ENCODE data around the gene GOLGA3.
A peak's percentile ranks its signal among the peaks of the same experiment; 100 is the strongest.

The GOLGA3 gene

GRCh38 chr12:132766380-132767085 lies 62.1 kb downstream of the GOLGA3 start:
- DNase-seq (ENCODE audit: low read depth): no peak
- H3K4me3 ChIP-seq (ENCODE audit: low read depth, low read length): no peak overlapping the region
- TF ChIP-seq CTCF (IDR thresholded peaks at IDR 0.05; ENCODE audit: low read depth, low read length): no peak
- no peak for TF ChIP-seq MYC (IDR thresholded peaks at IDR 0.05; ENCODE audit: low read depth, low read length)
- TF ChIP-seq POLR2A (IDR thresholded peaks at IDR 0.05; ENCODE audit: extremely low read depth, insufficient read length): no peak
- no peak for TF ChIP-seq MAX (IDR thresholded peaks at IDR 0.05; ENCODE audit: low read depth, low read length)

GRCh38 chr12:132765361-132765760 lies 63.3 kb downstream of the GOLGA3 start:
- no peak overlapping the region for H3K4me3 ChIP-seq (ENCODE audit: low read depth, low read length)
- TF ChIP-seq CTCF (IDR thresholded peaks at IDR 0.05; ENCODE audit: low read depth, low read length) (no peak), MYC (IDR thresholded peaks at IDR 0.05; ENCODE audit: low read depth, low read length) (no peak), POLR2A (IDR thresholded peaks at IDR 0.05; ENCODE audit: extremely low read depth, insufficient read length) (no peak)
- DNase-seq (ENCODE audit: low read depth): no peak

- H3K4me3 ChIP-seq (ENCODE audit: low read depth, low read length): no peak overlapping the region
- TF ChIP-seq MYC (IDR thresholded peaks at IDR 0.05; ENCODE audit: low read depth, low read length) (no peak), POLR2A (IDR thresholded peaks at IDR 0.05; ENCODE audit: extremely low read depth, insufficient read length) (no peak), MAX (IDR thresholded peaks at IDR 0.05; ENCODE audit: low read depth, low read length) (no peak), CTCF (IDR thresholded peaks at IDR 0.05; ENCODE audit: low read depth, low read length) (no peak)
- DNase-seq (ENCODE audit: low read depth): no peak
Measured at GRCh38 chr12:132764231-132764630, 64.4 kb downstream of the GOLGA3 start.

GRCh38 chr12:132761921-132762583 lies 66.6 kb downstream of the GOLGA3 start:
- H3K4me3 ChIP-seq (ENCODE audit: low read depth, low read length): peak overlapping the region; percentile 60
- peak; percentile 22 for TF ChIP-seq CTCF (IDR thresholded peaks at IDR 0.05; ENCODE audit: low read depth, low read length)
- TF ChIP-seq POLR2A (IDR thresholded peaks at IDR 0.05; ENCODE audit: extremely low read depth, insufficient read length): peak; percentile 67
- peak; percentile 34; the same call in 1 of the 2 replicates for TF ChIP-seq MAX (IDR thresholded peaks at IDR 0.05; ENCODE audit: low read depth, low read length)
- TF ChIP-seq MYC (IDR thresholded peaks at IDR 0.05; ENCODE audit: low read depth, low read length): peak; percentile 64; the same call in 1 of the 2 replicates
- DNase-seq (ENCODE audit: low read depth): peak; percentile 98

- H3K4me3 ChIP-seq (ENCODE audit: low read depth, low read length): peak within 1 kb of the TSS; percentile 100
- TF ChIP-seq CTCF (IDR thresholded peaks at IDR 0.05; ENCODE audit: low read depth, low read length): no peak
- TF ChIP-seq POLR2A (IDR thresholded peaks at IDR 0.05; ENCODE audit: extremely low read depth, insufficient read length): peak; percentile 44
- peak; percentile 90 for DNase-seq (ENCODE audit: low read depth)
Measured at GRCh38 chr12:132761032-132761920, 67.4 kb downstream of the GOLGA3 start, which contains the start of gene ANKLE2. Gene ANKLE2, minus strand, starts transcription at chr12:132761832. Its CDS starts 34 bp downstream, at chr12:132761798.

Data from NB4 (cell line).